ENCODE results near the gene ACBD6. TPM values are rescaled to one million over a fixed set of nuclear protein-coding genes. Genes with fewer than 3 reads are reported as not detected.

The ACBD6 gene
- total RNA-seq, 1 donor from 2014 or later = 66.1 TPM

- DNase-seq (ENCODE audit: low read depth) = no peak
- no peak for TF ChIP-seq CTCF (conservative IDR thresholded peaks at IDR 0.05; ENCODE audit: low read depth, low read length)
- no peak overlapping the region for H3K4me3 ChIP-seq (ENCODE audit: low read depth, low read length)
Measured at GRCh38 chr1:180402551-180402950, 99.8 kb downstream of the ACBD6 start.

GRCh38 chr1:180402001-180402400, 100.4 kb downstream of the ACBD6 start:
- no peak for DNase-seq (ENCODE audit: low read depth)
- no peak overlapping the region for H3K4me3 ChIP-seq (ENCODE audit: low read depth, low read length)
- TF ChIP-seq CTCF (conservative IDR thresholded peaks at IDR 0.05; ENCODE audit: low read depth, low read length) = no peak

- no peak for DNase-seq (ENCODE audit: low read depth)
- no peak for TF ChIP-seq CTCF (conservative IDR thresholded peaks at IDR 0.05; ENCODE audit: low read depth, low read length)
- no peak overlapping the region for H3K4me3 ChIP-seq (ENCODE audit: low read depth, low read length)
Measured at GRCh38 chr1:180397175-180397574, 105.2 kb downstream of the ACBD6 start.

- DNase-seq (ENCODE audit: low read depth) = no peak
- TF ChIP-seq CTCF (conservative IDR thresholded peaks at IDR 0.05; ENCODE audit: low read depth, low read length) = no peak
- H3K4me3 ChIP-seq (ENCODE audit: low read depth, low read length) = no peak overlapping the region
Measured at GRCh38 chr1:180392427-180393145, 109.8 kb downstream of the ACBD6 start.

GRCh38 chr1:180392020-180392419, 110.4 kb downstream of the ACBD6 start:
- DNase-seq (ENCODE audit: low read depth) = no peak
- no peak for TF ChIP-seq CTCF (conservative IDR thresholded peaks at IDR 0.05; ENCODE audit: low read depth, low read length)
- H3K4me3 ChIP-seq (ENCODE audit: low read depth, low read length) = no peak overlapping the region

- no peak for DNase-seq (ENCODE audit: low read depth)
- TF ChIP-seq CTCF (conservative IDR thresholded peaks at IDR 0.05; ENCODE audit: low read depth, low read length) = no peak
- no peak overlapping the region for H3K4me3 ChIP-seq (ENCODE audit: low read depth, low read length)
Measured at GRCh38 chr1:180387413-180387812, 115.0 kb downstream of the ACBD6 start.

- DNase-seq (ENCODE audit: low read depth) = no peak
- H3K4me3 ChIP-seq (ENCODE audit: low read depth, low read length) = no peak overlapping the region
- no peak for TF ChIP-seq CTCF (conservative IDR thresholded peaks at IDR 0.05; ENCODE audit: low read depth, low read length)
Measured at GRCh38 chr1:180386745-180387367, 115.5 kb downstream of the ACBD6 start.

Data from epithelial cell of proximal tubule (primary cell).